ENCODE results near the gene INSIG1.

Gene INSIG1

GRCh38 chr7:155267023-155267422 is 30.7 kb upstream of the INSIG1 start:
- no peaks in the 10 kb centered on the region for H3F3A ChIP-seq (ENCODE audit: insufficient read depth, low read length)
- no peak overlapping the region for H3K9ac ChIP-seq (ENCODE audit: low read length)
- H3K27me3 ChIP-seq (replicated peaks; ENCODE audit: insufficient read depth, low read length): peaks cover 19% of the 10 kb centered on the region
- H3K9me2 ChIP-seq (replicated peaks; ENCODE audit: insufficient read depth, low read length): no peaks in the 10 kb centered on the region
- H3K4me3 ChIP-seq (ENCODE audit: low read length): no peak overlapping the region
- no peak overlapping the region for H3K27ac ChIP-seq (ENCODE audit: low read length)
- H3K4me2 ChIP-seq (ENCODE audit: low read depth, low read length): no peak overlapping the region
- H4K20me1 ChIP-seq (ENCODE audit: insufficient read depth, low read length): no peaks in the 10 kb centered on the region
- no peak for DNase-seq
- no peaks in the 10 kb centered on the region for H3K9me3 ChIP-seq (replicated peaks; ENCODE audit: insufficient read depth, low read length)
- H2AFZ ChIP-seq (ENCODE audit: low read length): no peak overlapping the region
- TF ChIP-seq EZH2phosphoT487 (IDR thresholded peaks at IDR 0.05; ENCODE audit: low read length) (no peak), EZH2 (optimal IDR thresholded peaks at IDR 0.05; ENCODE audit: low read depth, low read length) (no peak)
- TF ChIP-seq, protein P1, sequence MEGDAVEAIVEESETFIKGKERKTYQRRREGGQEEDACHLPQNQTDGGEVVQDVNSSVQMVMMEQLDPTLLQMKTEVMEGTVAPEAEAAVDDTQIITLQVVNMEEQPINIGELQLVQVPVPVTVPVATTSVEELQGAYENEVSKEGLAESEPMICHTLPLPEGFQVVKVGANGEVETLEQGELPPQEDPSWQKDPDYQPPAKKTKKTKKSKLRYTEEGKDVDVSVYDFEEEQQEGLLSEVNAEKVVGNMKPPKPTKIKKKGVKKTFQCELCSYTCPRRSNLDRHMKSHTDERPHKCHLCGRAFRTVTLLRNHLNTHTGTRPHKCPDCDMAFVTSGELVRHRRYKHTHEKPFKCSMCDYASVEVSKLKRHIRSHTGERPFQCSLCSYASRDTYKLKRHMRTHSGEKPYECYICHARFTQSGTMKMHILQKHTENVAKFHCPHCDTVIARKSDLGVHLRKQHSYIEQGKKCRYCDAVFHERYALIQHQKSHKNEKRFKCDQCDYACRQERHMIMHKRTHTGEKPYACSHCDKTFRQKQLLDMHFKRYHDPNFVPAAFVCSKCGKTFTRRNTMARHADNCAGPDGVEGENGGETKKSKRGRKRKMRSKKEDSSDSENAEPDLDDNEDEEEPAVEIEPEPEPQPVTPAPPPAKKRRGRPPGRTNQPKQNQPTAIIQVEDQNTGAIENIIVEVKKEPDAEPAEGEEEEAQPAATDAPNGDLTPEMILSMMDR (IDR thresholded peaks at IDR 0.05; ENCODE audit: low read length): no peak
- no peaks in the 10 kb centered on the region for H3K79me2 ChIP-seq (ENCODE audit: low read length)
- H3K4me1 ChIP-seq (ENCODE audit: low read length): no peaks in the 10 kb centered on the region
- H3K36me3 ChIP-seq (replicated peaks; ENCODE audit: insufficient read depth, low read length): no peaks in the 10 kb centered on the region

GRCh38 chr7:155267436-155267835 is 30.2 kb upstream of the INSIG1 start:
- H3F3A ChIP-seq (ENCODE audit: insufficient read depth, low read length): no peaks in the 10 kb centered on the region
- no peaks in the 10 kb centered on the region for H4K20me1 ChIP-seq (ENCODE audit: insufficient read depth, low read length)
- TF ChIP-seq EZH2 (optimal IDR thresholded peaks at IDR 0.05; ENCODE audit: low read depth, low read length): no peak
- TF ChIP-seq, protein P1 (IDR thresholded peaks at IDR 0.05; ENCODE audit: low read length): no peak
- TF ChIP-seq EZH2phosphoT487 (IDR thresholded peaks at IDR 0.05; ENCODE audit: low read length): no peak
- H3K4me2 ChIP-seq (ENCODE audit: low read depth, low read length): no peak overlapping the region
- H2AFZ ChIP-seq (ENCODE audit: low read length): no peak overlapping the region
- H3K9me3 ChIP-seq (replicated peaks; ENCODE audit: insufficient read depth, low read length): no peaks in the 10 kb centered on the region
- no peaks in the 10 kb centered on the region for H3K36me3 ChIP-seq (replicated peaks; ENCODE audit: insufficient read depth, low read length)
- no peaks in the 10 kb centered on the region for H3K9me2 ChIP-seq (replicated peaks; ENCODE audit: insufficient read depth, low read length)
- H3K4me3 ChIP-seq (ENCODE audit: low read length): no peak overlapping the region
- H3K4me1 ChIP-seq (ENCODE audit: low read length): no peaks in the 10 kb centered on the region
- H3K79me2 ChIP-seq (ENCODE audit: low read length): no peaks in the 10 kb centered on the region
- H3K27me3 ChIP-seq (replicated peaks; ENCODE audit: insufficient read depth, low read length): peaks cover 19% of the 10 kb centered on the region
- no peak overlapping the region for H3K9ac ChIP-seq (ENCODE audit: low read length)
- no peak for DNase-seq
- no peak overlapping the region for H3K27ac ChIP-seq (ENCODE audit: low read length)

- Histone ChIP-seq H3K36me3 (replicated peaks; ENCODE audit: insufficient read depth, low read length) (no peaks in the 10 kb centered on the region), H3K79me2 (ENCODE audit: low read length) (no peaks in the 10 kb centered on the region), H3K27ac (ENCODE audit: low read length) (no peak overlapping the region), H3K4me1 (ENCODE audit: low read length) (no peaks in the 10 kb centered on the region), H3K9me2 (replicated peaks; ENCODE audit: insufficient read depth, low read length) (no peaks in the 10 kb centered on the region), H3K9me3 (replicated peaks; ENCODE audit: insufficient read depth, low read length) (no peaks in the 10 kb centered on the region), H3K4me2 (ENCODE audit: low read depth, low read length) (no peak overlapping the region), H3F3A (ENCODE audit: insufficient read depth, low read length) (no peaks in the 10 kb centered on the region), H4K20me1 (ENCODE audit: insufficient read depth, low read length) (no peaks in the 10 kb centered on the region), H3K27me3 (replicated peaks; ENCODE audit: insufficient read depth, low read length) (peaks cover 17% of the 10 kb centered on the region), H2AFZ (ENCODE audit: low read length) (no peak overlapping the region), H3K4me3 (ENCODE audit: low read length) (no peak overlapping the region), H3K9ac (ENCODE audit: low read length) (no peak overlapping the region)
- DNase-seq: no peak
- TF ChIP-seq, protein P1 (IDR thresholded peaks at IDR 0.05; ENCODE audit: low read length): no peak
- no peak for TF ChIP-seq EZH2phosphoT487 (IDR thresholded peaks at IDR 0.05; ENCODE audit: low read length)
These were observed 29.5 kb upstream of the INSIG1 start for GRCh38 chr7:155268211-155268610.
